Transverse colon (tissue), 4 donors: ENCODE data around the gene IL17REL. TPM values are rescaled to one million over a fixed set of nuclear protein-coding genes. Genes with fewer than 3 reads are reported as not detected.

Source experiments
- DNase-seq: peaks from one replicate; pipeline ENCODE4 v3.0.0-alpha.2; 2019
- H3K27ac ChIP-seq, 4 donors: fragments of 200-600 bp; sonication (generic); 2 replicates each; pipeline ENCODE4 v1.5.1; 2016 to 2018; ENCODE audit warnings: inconsistent platforms in 4 of 4
- H3K27me3 ChIP-seq: fragments of 200-600 bp; sonication (generic); 2 replicates; pipeline ENCODE4 v1.5.1; 2017; ENCODE audit warnings: inconsistent platforms
- H3K36me3 ChIP-seq, 4 donors: fragments of 200-600 bp; sonication (generic); 2 replicates each; pipeline ENCODE4 v1.5.1; 2017 to 2019; ENCODE audit warnings: inconsistent platforms in 4 of 4
- H3K4me1 ChIP-seq, 4 donors: fragments of 200-600 bp; sonication (generic); 2 replicates each; pipeline ENCODE4 v1.5.1; 2017 to 2020; ENCODE audit warnings: inconsistent platforms in 4 of 4
- H3K4me3 ChIP-seq, 4 donors: fragments of 200-600 bp; sonication (generic); 1 replicate in 1 of 4; 2 replicates in 3 of 4; pipeline versions ENCODE4 v1.5.1 to v1.6.1; 2017 to 2019; ENCODE audit warnings: inconsistent platforms in 4 of 4
- H3K9me3 ChIP-seq, 2 donors: fragments of 200-600 bp; sonication (generic); 2 replicates each; pipeline ENCODE4 v1.5.1; 2017 to 2019; ENCODE audit warnings: inconsistent platforms in 2 of 2
- EP300 ChIP-seq: sonication (generic); formaldehyde crosslinking; IDR thresholded peaks from one replicate; pipeline ENCODE4 v1.6.1; 2017; ENCODE audit warnings: antibody characterized with exemption, low read depth
- POLR2A ChIP-seq: fragments of 450-650 bp; IDR thresholded peaks from one replicate; pipeline ENCODE4 v1.6.1; 2016; ENCODE audit warnings: antibody characterized with exemption, mild to moderate bottlenecking, moderate library complexity
- POLR2AphosphoS5 ChIP-seq, 3 donors: sonication (generic); formaldehyde crosslinking; IDR thresholded peaks; one replicate each; pipeline ENCODE4 v1.6.1; 2016; ENCODE audit warnings: antibody characterized with exemption in 3 of 3
- WGBS, 2 donors: methylation state at CpG; one replicate each; pipeline ENCODE4 v1.1.5; 2018; ENCODE audit warnings: low coverage in 1 of 2; 5-methylcytosine and 5-hydroxymethylcytosine counted together
- in situ Hi-C, 4 donors: fragments of 200-750 bp; cut with MboI; loops; one replicate each; pipeline versions ENCODE4 v1.15.0 to v1.15.1; 2017; ENCODE audit warnings: low sequenced_read_pairs in 3 of 4, low pct_ligation_motif_present in 1 of 4, low pct_unique_long_range_greater_than_20kb in 1 of 4
- intact Hi-C: fragments of 100-400 bp; cut with DNase I; formaldehyde crosslinking; loops from one replicate; pipeline ENCODE4 v1.15.1; 2023; ENCODE audit warnings: low total_unique reads
- total RNA-seq, 4 donors: library from RNA; depleted of rRNA; stranded (reverse); fragments of >200 nt; gene quantifications; one replicate each; pipeline ENCODE4 v1.1.0, GENCODE V29; 2016
- TF ChIP-seq, protein P1 (sequence below), 5 experiments: fragments of 200-600 bp in 3 of 5; fragments of 450-650 bp in 2 of 5; sonication (generic) in 3 of 5; IDR thresholded peaks; 1 replicate in 2 of 5; 2 replicates in 3 of 5; pipeline ENCODE4 v1.5.1; 2016 to 2017; ENCODE audit warnings: antibody characterized with exemption in 5 of 5, inconsistent platforms in 3 of 5, mild to moderate bottlenecking in 2 of 5, moderate library complexity in 1 of 5

IL17REL gene
- total RNA-seq, 4 donors from 2014 or later = 0.32 to 2.2 (median 1.3) TPM

- TF ChIP-seq, protein P1, sequence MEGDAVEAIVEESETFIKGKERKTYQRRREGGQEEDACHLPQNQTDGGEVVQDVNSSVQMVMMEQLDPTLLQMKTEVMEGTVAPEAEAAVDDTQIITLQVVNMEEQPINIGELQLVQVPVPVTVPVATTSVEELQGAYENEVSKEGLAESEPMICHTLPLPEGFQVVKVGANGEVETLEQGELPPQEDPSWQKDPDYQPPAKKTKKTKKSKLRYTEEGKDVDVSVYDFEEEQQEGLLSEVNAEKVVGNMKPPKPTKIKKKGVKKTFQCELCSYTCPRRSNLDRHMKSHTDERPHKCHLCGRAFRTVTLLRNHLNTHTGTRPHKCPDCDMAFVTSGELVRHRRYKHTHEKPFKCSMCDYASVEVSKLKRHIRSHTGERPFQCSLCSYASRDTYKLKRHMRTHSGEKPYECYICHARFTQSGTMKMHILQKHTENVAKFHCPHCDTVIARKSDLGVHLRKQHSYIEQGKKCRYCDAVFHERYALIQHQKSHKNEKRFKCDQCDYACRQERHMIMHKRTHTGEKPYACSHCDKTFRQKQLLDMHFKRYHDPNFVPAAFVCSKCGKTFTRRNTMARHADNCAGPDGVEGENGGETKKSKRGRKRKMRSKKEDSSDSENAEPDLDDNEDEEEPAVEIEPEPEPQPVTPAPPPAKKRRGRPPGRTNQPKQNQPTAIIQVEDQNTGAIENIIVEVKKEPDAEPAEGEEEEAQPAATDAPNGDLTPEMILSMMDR (IDR thresholded peaks at IDR 0.05) = no peak
- TF ChIP-seq EP300 (no peak), POLR2A (no peak), POLR2AphosphoS5 (IDR thresholded peaks at IDR 0.05) (no peak)
- Histone ChIP-seq H3K9me3 (no peaks in the 10 kb centered on the region), H3K4me1 (peaks cover 0 to 17% (median 11%) of the 10 kb centered on the region in 4 donors), H3K27me3 (peaks cover 12% of the 10 kb centered on the region), H3K4me3 (no peak overlapping the region), H3K36me3 (no peaks in the 10 kb centered on the region), H3K27ac (no peak overlapping the region)
- in situ Hi-C loops (no loop called here), intact Hi-C loops (no loop called here)
- DNase-seq = no peak
- 82% methylated on average over 15 of the region's 16 CpGs; no CpG with 5 or more reads in 1 of the 2 donors for WGBS, 2 donors
These were observed 11.0 kb downstream of the IL17REL start for GRCh38 chr22:50001388-50002231.

GRCh38 chr22:50000587-50001387 is 11.8 kb downstream of the IL17REL start:
- intact Hi-C loops = no loop called here
- H3K4me3 ChIP-seq = no peak overlapping the region
- no peak overlapping the region for H3K27ac ChIP-seq
- H3K4me1 ChIP-seq = peaks cover 1 to 23% (median 16%) of the 10 kb centered on the region in 4 donors
- in situ Hi-C loops = no loop called here
- H3K36me3 ChIP-seq = no peaks in the 10 kb centered on the region
- DNase-seq = no peak
- H3K9me3 ChIP-seq = no peaks in the 10 kb centered on the region
- 87 to 88% methylated on average over 10 to 20 of the region's 32 CpGs for WGBS, 2 donors
- peaks cover 12% of the 10 kb centered on the region for H3K27me3 ChIP-seq
- no peak for TF ChIP-seq POLR2AphosphoS5 (IDR thresholded peaks at IDR 0.05)
- TF ChIP-seq, protein P1 (IDR thresholded peaks at IDR 0.05) = no peak
- TF ChIP-seq EP300 = no peak
- no peak for TF ChIP-seq POLR2A

DNA sequence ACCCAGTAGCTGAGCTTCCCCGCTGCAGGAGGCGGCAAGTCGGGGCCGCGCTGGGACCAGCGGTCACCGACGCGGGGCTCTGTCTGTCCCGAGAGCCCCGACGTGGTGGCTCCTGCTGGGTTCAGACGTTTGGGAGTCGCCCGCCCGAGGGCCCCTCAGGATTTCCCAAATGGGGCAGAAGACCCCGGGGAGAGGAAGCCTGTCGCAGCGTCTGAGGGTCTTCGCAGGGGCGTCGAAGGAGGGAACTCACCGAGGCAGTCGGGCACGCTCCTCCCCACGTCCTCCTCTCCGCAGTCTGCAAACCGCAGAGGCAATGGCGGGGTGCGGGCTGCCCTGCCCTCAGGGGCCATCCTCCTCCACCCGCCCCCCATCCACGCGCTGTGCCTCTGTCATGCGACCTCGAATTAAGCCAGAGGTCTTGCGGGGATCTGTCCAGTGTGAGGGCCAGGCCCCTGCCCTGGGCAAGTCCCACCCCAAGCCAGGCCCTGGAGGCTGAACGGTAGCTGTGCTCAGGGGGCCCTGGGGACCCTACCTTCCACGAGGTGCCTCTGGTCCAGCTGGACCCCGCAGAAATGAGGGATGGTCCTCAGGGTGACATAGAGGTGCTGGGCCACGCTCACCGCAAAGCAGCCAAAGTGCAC is 12.5 kb downstream of the IL17REL start:
- intact Hi-C loops = no loop called here
- no peak for DNase-seq

DNA sequence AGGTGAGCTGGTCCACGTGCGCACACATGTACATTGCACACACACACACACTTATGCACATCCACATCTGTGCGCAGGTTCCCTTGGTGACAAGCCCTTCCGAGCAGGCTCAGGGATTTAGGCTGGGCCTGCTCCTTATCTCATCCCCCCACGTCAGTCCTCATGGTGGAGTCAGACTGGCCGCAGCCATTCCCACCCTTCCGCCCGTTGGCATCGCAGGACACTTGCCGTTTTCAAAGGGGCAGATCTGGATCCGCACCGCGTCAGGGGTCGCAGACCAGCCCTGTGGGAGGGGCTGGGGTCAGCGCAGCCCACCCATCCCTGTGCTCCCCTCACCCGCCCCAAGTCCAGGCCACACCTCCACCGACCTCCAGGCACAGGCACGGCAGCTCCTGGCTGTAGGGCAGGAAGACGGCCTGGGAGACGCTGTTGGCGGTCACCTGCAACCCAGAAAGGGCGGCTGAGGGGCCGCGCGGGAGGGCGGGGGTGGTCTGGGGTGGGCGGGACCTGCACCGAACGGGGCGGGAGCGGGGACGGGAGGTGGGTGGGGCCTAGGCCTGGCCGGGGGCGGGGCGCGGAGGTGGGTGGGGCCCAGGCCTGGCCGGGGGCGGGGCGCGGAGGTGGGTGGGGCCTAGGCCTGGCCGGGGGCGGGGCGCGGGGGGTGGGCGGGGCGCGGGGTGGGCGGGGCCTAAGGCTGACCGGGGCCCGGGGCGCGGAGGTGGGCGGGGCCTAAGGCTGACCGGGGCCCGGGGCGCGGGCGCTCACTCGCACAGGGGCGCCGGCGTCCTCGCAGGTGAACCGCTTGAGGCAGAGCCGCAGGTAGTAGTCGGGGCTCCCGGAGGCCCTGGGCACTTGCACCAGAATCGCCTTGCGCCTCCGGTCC is 13.3 kb downstream of the IL17REL start:
- peaks cover 3 to 26% (median 17%) of the 10 kb centered on the region in 4 donors for H3K4me1 ChIP-seq
- WGBS, 2 donors = 38% methylated on average over 34 of the region's 70 CpGs; no CpG with 5 or more reads in 1 of the 2 donors
- TF ChIP-seq, protein P1 (IDR thresholded peaks at IDR 0.05) = no peak
- TF ChIP-seq EP300 (no peak), POLR2A (no peak), POLR2AphosphoS5 (IDR thresholded peaks at IDR 0.05) (no peak)
- intact Hi-C loops = no loop called here
- peak; percentile 37 for DNase-seq
- peaks cover 12% of the 10 kb centered on the region for H3K27me3 ChIP-seq
- in situ Hi-C loops = no loop called here
- peak overlapping the region in 3 of 4 donors; percentile 11 to 34 (median 32) for H3K4me3 ChIP-seq
- no peaks in the 10 kb centered on the region for H3K9me3 ChIP-seq
- peak overlapping the region in 1 of 4 donors; percentile 18 for H3K27ac ChIP-seq
- H3K36me3 ChIP-seq = no peaks in the 10 kb centered on the region

More for the DNA sequence above, 12.5 kb downstream of the IL17REL start:
- H3K4me1 ChIP-seq = peaks cover 3 to 26% (median 17%) of the 10 kb centered on the region in 4 donors
- in situ Hi-C loops = no loop called here
- H3K4me3 ChIP-seq = peak overlapping the region in 3 of 4 donors; percentile 11 to 34 (median 32)
- no peaks in the 10 kb centered on the region for H3K36me3 ChIP-seq
- 63% methylated on average over 18 of the region's 41 CpGs; no CpG with 5 or more reads in 1 of the 2 donors for WGBS, 2 donors
- H3K27me3 ChIP-seq = peaks cover 12% of the 10 kb centered on the region
- H3K27ac ChIP-seq = no peak overlapping the region
- H3K9me3 ChIP-seq = no peaks in the 10 kb centered on the region
- no peak for TF ChIP-seq POLR2A
